Activated CD8-positive, alpha-beta memory T cell treated with anti-CD3 and anti-CD28 coated beads, Interleukin-2, amount 10 ng/mL, durations not matched to agents 7 days and 5 days (primary cell): ENCODE data around the gene SPEM2. TPM values are rescaled to one million over a fixed set of nuclear protein-coding genes. Genes with fewer than 3 reads are reported as not detected.
"Not testable (repeated sequence)": the region's sequence is repeated elsewhere in the genome, so short reads cannot be mapped to it uniquely, and the experiment has no call there.

Experiments
- ATAC-seq: fragments of 150-1000 bp; cut with Tn5 transposase; one replicate; pipeline ENCODE4 v1.10.0; 2021; ENCODE audit warnings: moderate library complexity
- CTCF ChIA-PET: fragments of 350-600 bp; sonication (Branson Sonifier 250); formaldehyde crosslinking; loops from one replicate; lab custom pipeline; 2021; ENCODE audit warnings: antibody characterized with exemption; lab: Charles Lee
- DNase-seq: peaks from one replicate; pipeline ENCODE4 v3.0.0-alpha.2; 2020
- H3K27ac Mint-ChIP-seq: one replicate; pipeline ENCODE4 v1.8.0; 2021; ENCODE audit warnings: mild to moderate bottlenecking, mixed read lengths
- H3K27me3 Mint-ChIP-seq: one replicate; pipeline ENCODE4 v1.8.0; 2021; ENCODE audit warnings: mixed read lengths
- H3K36me3 Mint-ChIP-seq: one replicate; pipeline ENCODE4 v1.8.0; 2021; ENCODE audit warnings: mild to moderate bottlenecking, mixed read lengths
- H3K4me1 Mint-ChIP-seq: one replicate; pipeline ENCODE4 v1.8.0; 2021; ENCODE audit warnings: mixed read lengths
- H3K4me3 Mint-ChIP-seq: one replicate; pipeline ENCODE4 v1.8.0; 2021; ENCODE audit warnings: mild to moderate bottlenecking, moderate library complexity, mixed read lengths
- H3K9me3 Mint-ChIP-seq: one replicate; pipeline ENCODE4 v1.8.0; 2022; ENCODE audit warnings: low read depth, mixed read lengths
- total RNA-seq, 2 experiments: library from RNA; stranded (reverse); gene quantifications; one replicate each; pipeline ENCODE4 v1.2.3, GENCODE V29; 2021

Gene SPEM2
- total RNA-seq, 2 experiments from 2014 or later: not detected

GRCh38 chr17:7465597-7466275, 40.3 kb downstream of the SPEM2 start:
- CTCF ChIA-PET: interaction anchor here (1.1 kb wide), 1 partner anchor 49 kb away, joined by 3 read pairs; no protein-coding TSS in a partner anchor
- Mint-ChIP-seq H3K9me3 (no peaks in the 10 kb centered on the region), H3K27me3 (no peaks in the 10 kb centered on the region), H3K4me3 (no peak overlapping the region), H3K27ac (no peak overlapping the region), H3K4me1 (peaks cover 2% of the 10 kb centered on the region), H3K36me3 (peaks cover 7% of the 10 kb centered on the region)
- no peak for DNase-seq
- no peak for ATAC-seq

GRCh38 chr17:7466318-7466638, 40.9 kb downstream of the SPEM2 start:
- DNase-seq: no peak
- CTCF ChIA-PET: interaction anchor here (1.0 to 1.3 kb wide), 3 partner anchors 9 to 48 kb away, joined by 3 to 4 read pairs (median 4); no protein-coding TSS in a partner anchor
- H3K4me1 Mint-ChIP-seq: peaks cover 2% of the 10 kb centered on the region
- no peak overlapping the region for H3K27ac Mint-ChIP-seq
- no peak overlapping the region for H3K4me3 Mint-ChIP-seq
- ATAC-seq: no peak
- no peaks in the 10 kb centered on the region for H3K27me3 Mint-ChIP-seq
- peaks cover 5% of the 10 kb centered on the region for H3K36me3 Mint-ChIP-seq
- no peaks in the 10 kb centered on the region for H3K9me3 Mint-ChIP-seq

GRCh38 chr17:7466639-7467341, 41.4 kb downstream of the SPEM2 start:
- H3K27ac Mint-ChIP-seq: peak overlapping the region; percentile 49
- ATAC-seq: no peak
- CTCF ChIA-PET: interaction anchor here (1.0 to 1.3 kb wide), 3 partner anchors 10 to 48 kb away, joined by 3 to 4 read pairs (median 4); no protein-coding TSS in a partner anchor

DNA sequence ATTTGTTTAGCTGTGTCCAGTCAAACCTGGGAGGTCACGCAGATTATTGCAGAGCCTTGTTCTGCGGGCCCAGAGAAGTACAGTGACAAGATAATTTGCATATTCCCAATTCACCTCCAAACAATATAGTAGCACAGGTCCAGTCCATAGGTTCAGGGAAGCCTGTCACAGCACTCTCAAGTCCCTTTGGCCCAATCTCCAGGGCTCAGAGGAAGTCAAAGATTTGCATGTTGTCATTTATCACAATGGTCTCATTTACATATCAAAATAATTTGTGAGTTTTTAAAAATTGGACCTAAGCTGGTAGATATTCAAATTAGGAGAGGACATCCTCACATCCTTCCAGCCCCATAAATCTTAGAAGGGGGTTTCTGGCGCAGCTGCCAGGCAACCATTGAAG, 42.1 kb downstream of the SPEM2 start:
- CTCF ChIA-PET: interaction anchor here (1.0 to 1.5 kb wide), 3 partner anchors 11 to 112 kb away, joined by 3 to 4 read pairs (median 3); no protein-coding TSS in a partner anchor
- Mint-ChIP-seq H3K4me3 (no peak overlapping the region), H3K36me3 (peaks cover 2% of the 10 kb centered on the region), H3K27me3 (no peaks in the 10 kb centered on the region), H3K27ac (no peak overlapping the region), H3K4me1 (peaks cover 10% of the 10 kb centered on the region), H3K9me3 (no peaks in the 10 kb centered on the region)
- ATAC-seq (no peak), DNase-seq (no peak)

More at GRCh38 chr17:7466639-7467341, 41.4 kb downstream of the SPEM2 start:
- H3K4me3 Mint-ChIP-seq: no peak overlapping the region
- H3K36me3 Mint-ChIP-seq: peaks cover 2% of the 10 kb centered on the region
- no peaks in the 10 kb centered on the region for H3K9me3 Mint-ChIP-seq
- peaks cover 7% of the 10 kb centered on the region for H3K4me1 Mint-ChIP-seq
- H3K27me3 Mint-ChIP-seq: no peaks in the 10 kb centered on the region
- no peak for DNase-seq

DNA sequence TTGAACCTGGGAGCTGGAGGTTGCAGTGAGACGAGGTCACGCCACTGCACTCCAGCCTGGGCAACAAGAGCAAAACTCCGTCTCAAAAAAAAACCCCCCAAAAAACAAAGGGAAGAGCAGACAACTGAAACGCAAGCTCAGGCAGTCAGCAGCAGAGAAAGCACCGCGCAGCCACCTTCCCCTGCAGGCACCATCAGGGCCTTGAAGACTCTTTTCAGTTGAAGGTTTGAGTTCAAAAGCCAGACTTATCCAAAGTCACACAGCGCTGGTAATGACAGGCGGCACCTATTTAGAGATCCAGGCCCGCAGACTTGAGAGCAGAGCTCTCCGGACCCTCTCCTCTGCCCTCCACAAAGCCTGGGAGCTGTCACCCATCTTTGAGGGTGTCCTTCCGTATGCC, 42.9 kb downstream of the SPEM2 start:
- DNase-seq (no peak), ATAC-seq (no peak)
- Mint-ChIP-seq H3K4me3 (no peak overlapping the region), H3K4me1 (peaks cover 10% of the 10 kb centered on the region), H3K36me3 (peaks cover 2% of the 10 kb centered on the region), H3K9me3 (no peaks in the 10 kb centered on the region), H3K27ac (no peak overlapping the region), H3K27me3 (no peaks in the 10 kb centered on the region)
- CTCF ChIA-PET: interaction anchor here (1.0 to 1.5 kb wide), 2 partner anchors 31 to 113 kb away, joined by 3 read pairs; no protein-coding TSS in a partner anchor

DNA sequence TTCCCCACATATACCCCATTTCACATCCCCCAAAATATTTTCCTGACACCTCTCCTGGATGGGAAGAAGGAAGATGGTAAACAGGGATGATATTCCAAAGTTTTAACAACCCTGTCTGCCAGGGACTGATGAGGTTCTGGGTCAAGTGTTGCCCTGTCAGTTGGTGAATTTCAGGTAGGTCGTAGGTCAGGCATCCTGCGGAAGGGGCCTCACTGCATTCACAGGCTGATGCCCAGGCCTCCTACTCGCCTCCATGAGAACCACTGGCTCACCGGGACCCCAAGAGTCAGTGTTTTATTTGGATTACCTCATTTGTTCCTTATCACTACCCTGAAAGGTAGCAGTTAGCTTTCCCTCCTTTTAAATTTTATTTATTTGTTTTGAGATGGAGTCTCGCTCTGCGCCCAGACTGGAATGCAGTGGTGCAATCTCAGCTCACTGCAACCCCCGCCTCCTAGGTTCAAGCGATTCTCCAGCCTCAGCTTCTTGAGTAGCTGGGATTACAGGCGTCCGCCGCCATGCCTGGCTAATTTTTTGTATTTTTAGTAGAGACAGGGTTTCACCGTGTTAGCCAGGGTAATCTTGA, 43.5 kb downstream of the SPEM2 start:
- Mint-ChIP-seq H3K9me3 (no peaks in the 10 kb centered on the region), H3K27ac (no peak overlapping the region), H3K27me3 (no peaks in the 10 kb centered on the region), H3K36me3 (peaks cover 2% of the 10 kb centered on the region), H3K4me3 (no peak overlapping the region), H3K4me1 (peaks cover 10% of the 10 kb centered on the region)
- CTCF ChIA-PET: interaction anchor here (1.5 kb wide), 1 partner anchor 32 kb away, joined by 3 read pairs; no protein-coding TSS in a partner anchor
- ATAC-seq: no peak
- no peak for DNase-seq

GRCh38 chr17:7469843-7470242, 44.4 kb downstream of the SPEM2 start:
- ATAC-seq, H3K36me3 Mint-ChIP-seq, DNase-seq, H3K27ac Mint-ChIP-seq, H3K27me3 Mint-ChIP-seq, H3K4me3 Mint-ChIP-seq, H3K9me3 Mint-ChIP-seq: not testable (repeated sequence)
- peaks cover 10% of the 10 kb centered on the region for H3K4me1 Mint-ChIP-seq
- CTCF ChIA-PET: interaction anchor here (1.6 kb wide), 1 partner anchor 33 kb away, joined by 4 read pairs; no protein-coding TSS in a partner anchor

- not testable (repeated sequence) for H3K27me3 Mint-ChIP-seq, H3K36me3 Mint-ChIP-seq, ATAC-seq, DNase-seq, H3K9me3 Mint-ChIP-seq, H3K27ac Mint-ChIP-seq, H3K4me3 Mint-ChIP-seq
- CTCF ChIA-PET: interaction anchor here (1.0 to 1.6 kb wide), 2 partner anchors 9 to 34 kb away, joined by 4 to 5 read pairs; partner anchors contain the start of gene ZBTB4
- peaks cover 10% of the 10 kb centered on the region for H3K4me1 Mint-ChIP-seq
Observed at GRCh38 chr17:7470457-7470973, 45.1 kb downstream of the SPEM2 start.

DNA sequence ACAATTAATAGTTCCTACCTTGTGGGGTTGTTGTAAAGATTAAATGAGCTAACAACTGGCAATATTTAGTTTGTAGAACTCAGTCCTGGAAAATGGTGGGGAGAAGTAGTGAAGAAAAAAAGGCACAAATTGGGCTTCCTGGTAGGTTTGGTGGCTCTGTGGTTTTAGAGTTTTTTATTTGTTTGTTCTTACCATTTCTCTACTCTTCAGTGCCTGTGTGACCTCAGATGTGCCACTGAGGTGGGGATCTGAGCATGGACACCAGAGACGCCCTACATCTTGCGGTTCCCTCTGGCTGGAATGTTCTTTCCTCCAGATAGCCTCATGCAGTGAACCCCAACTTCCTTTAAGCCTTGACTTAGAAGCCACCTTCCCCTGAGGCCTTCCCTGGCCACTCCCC, 46.3 kb downstream of the SPEM2 start:
- no peak for DNase-seq
- Mint-ChIP-seq H3K27ac (peak overlapping the region; percentile 31), H3K9me3 (no peaks in the 10 kb centered on the region), H3K4me3 (no peak overlapping the region), H3K27me3 (no peaks in the 10 kb centered on the region), H3K4me1 (peaks cover 20% of the 10 kb centered on the region), H3K36me3 (no peaks in the 10 kb centered on the region)
- no peak for ATAC-seq
- CTCF ChIA-PET: interaction anchor here (1.1 to 1.5 kb wide), 2 partner anchors 9 to 35 kb away, joined by 4 to 5 read pairs; no protein-coding TSS in a partner anchor

- ATAC-seq, H3K36me3 Mint-ChIP-seq, H3K27me3 Mint-ChIP-seq, DNase-seq, H3K9me3 Mint-ChIP-seq, H3K27ac Mint-ChIP-seq, H3K4me3 Mint-ChIP-seq: not testable (repeated sequence)
- H3K4me1 Mint-ChIP-seq: peaks cover 39% of the 10 kb centered on the region
- CTCF ChIA-PET: interaction anchor here (0.6 kb wide), 1 partner anchor 236 kb away, joined by 3 read pairs; no protein-coding TSS in a partner anchor
Observed at GRCh38 chr17:7474767-7475166, 49.4 kb downstream of the SPEM2 start.

- Mint-ChIP-seq H3K36me3 (peaks cover 3% of the 10 kb centered on the region), H3K9me3 (no peaks in the 10 kb centered on the region), H3K4me3 (no peak overlapping the region), H3K27me3 (no peaks in the 10 kb centered on the region), H3K4me1 (peaks cover 49% of the 10 kb centered on the region), H3K27ac (peak overlapping the region; percentile 52)
- no peak for ATAC-seq
- no peak for DNase-seq
- CTCF ChIA-PET: interaction anchor here (0.9 to 2.8 kb wide), 4 partner anchors 11 to 84 kb away, joined by 3 to 18 read pairs (median 3); no protein-coding TSS in a partner anchor
Observed at GRCh38 chr17:7475764-7476422, 50.5 kb downstream of the SPEM2 start.

- peaks cover 51% of the 10 kb centered on the region for H3K4me1 Mint-ChIP-seq
- DNase-seq: no peak
- no peak overlapping the region for H3K4me3 Mint-ChIP-seq
- no peak for ATAC-seq
- no peaks in the 10 kb centered on the region for H3K9me3 Mint-ChIP-seq
- CTCF ChIA-PET: interaction anchor here (0.9 to 2.8 kb wide), 7 partner anchors 10 to 121 kb away, joined by 3 to 18 read pairs (median 3); partner anchors contain the start of genes SENP3 and TMEM95
- no peaks in the 10 kb centered on the region for H3K27me3 Mint-ChIP-seq
- H3K27ac Mint-ChIP-seq: peak overlapping the region; percentile 52
- peaks cover 3% of the 10 kb centered on the region for H3K36me3 Mint-ChIP-seq
Observed at GRCh38 chr17:7476494-7476893, 51.1 kb downstream of the SPEM2 start.
